NCI-H2029 (cell line): ENCODE data around the gene AFAP1.
A peak's percentile ranks its signal among the peaks of the same experiment; 100 is the strongest.

Source experiments
- DNase-seq: peaks from one replicate; lab custom pipeline; 2025; lab: John Stamatoyannopoulos, UW

AFAP1 gene

GRCh38 chr4:7802093-7802726 lies 137.5 kb downstream of the AFAP1 start:
- peak; percentile 21 for DNase-seq

DNA sequence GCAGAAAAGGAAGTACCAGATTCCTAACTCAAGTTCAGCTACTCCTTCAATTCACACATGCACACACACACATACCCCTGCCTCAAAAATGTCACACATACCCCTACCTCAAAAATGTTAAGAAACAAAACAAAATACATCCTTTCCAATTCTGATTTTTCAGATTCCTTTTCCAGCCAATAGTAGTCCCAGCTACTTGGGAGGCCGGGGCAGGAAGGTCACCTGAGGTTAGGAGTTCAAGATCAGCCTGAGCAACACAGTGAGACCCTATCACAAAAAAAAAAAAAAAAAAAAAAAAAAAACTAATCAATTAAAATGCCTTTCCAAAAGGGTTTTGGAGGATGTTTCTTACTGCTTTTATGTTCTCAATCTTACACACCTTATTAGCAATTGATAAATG lies 138.0 kb downstream of the AFAP1 start:
- DNase-seq: no peak

- DNase-seq: no peak
Measured at GRCh38 chr4:7801001-7801400, 138.7 kb downstream of the AFAP1 start.

DNA sequence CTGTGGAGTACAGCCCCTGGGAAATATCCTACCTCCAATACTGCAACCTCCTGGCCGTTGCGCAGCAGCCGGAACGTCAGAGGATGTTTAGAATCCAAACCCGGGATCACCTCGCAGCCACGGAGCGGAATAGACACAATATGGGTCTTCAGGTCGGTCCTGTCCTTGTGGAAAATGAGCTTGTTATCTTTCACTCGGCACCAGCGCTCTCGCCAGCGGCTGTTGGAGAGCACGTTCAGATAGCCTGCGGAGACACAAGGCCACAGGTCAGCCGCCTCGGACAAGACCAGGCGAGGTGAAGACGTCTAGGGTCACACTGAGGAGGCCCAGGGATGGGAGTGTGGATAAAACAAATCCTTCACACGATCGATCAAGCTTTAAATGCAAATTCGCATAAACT lies 139.3 kb downstream of the AFAP1 start:
- DNase-seq: no peak

DNA sequence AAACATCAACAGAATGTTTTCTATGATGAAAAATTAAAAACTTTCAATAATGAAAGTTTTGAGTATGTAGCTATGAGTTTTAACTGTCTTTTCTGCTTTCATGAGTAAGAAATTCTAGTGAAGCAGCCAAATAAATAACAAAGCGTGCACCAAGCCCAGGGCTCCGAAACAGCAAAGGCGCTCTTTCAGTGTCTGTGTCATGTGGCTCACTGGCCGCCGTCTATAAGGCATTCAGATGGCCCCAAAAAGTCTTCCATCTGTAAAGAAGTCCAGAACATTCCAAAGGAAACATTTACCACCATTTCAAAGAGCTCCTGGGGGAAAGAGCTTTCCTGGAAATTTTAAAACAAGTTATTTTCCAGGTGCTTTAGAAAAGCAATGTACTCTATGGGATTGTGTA lies 139.9 kb downstream of the AFAP1 start:
- DNase-seq: no peak

DNA sequence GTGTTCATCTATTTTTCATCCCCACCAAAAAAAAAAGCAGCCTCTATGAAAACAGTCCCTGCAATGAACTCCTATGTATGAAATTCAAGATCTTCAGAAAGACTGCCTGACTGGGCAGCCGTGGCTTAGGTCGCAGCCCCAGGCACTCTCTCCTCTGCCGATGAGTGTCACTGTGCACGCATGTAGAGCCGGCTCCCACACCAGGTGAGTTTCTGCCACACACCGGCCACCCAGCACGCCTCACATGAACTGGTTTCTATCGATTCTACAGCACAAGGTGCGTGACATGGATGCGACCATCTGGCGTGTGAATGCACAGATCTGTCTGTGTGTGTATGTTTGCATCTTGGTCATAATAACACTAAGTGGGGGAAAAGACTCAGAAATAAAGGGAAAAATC lies 140.4 kb downstream of the AFAP1 start:
- DNase-seq: no peak

DNA sequence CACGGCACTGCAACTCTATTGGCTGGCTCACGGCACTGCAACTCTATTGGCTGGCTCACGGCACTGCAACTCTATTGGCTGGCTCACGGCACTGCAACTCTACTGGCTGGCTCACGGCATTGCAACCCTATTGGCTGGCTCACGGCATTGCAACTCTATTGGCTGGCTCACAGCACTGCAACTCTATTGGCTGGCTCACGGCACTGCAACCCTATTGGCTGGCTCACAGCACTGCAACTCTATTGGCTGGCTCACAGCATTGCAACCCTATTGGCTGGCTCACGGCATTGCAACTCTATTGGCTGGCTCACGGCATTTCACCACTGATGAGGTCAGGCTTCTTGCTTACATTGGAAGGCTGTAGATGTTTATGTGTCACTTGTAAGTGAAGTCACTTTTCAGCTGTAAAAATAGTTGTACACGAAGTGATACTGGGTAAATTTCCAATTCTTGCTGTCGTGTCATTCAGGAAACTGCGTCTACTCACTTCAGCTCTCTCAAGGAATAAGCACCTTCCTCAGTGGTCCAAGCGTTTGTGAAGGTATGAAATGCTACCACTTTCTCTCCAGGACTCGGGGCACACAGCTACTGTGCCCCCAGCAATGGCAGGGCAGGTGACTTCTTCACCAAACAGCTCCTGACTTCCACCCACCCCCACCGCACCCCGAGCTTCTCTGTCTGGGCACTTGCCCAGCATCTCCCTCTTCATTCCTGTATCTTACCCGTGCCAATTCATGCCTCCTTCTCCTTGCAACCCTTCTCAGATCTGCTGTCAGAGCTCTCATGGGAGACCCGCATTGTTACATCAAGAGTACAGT lies 141.3 kb downstream of the AFAP1 start:
- DNase-seq: no peak

GRCh38 chr4:7797330-7797729 lies 142.3 kb downstream of the AFAP1 start:
- DNase-seq: no peak

GRCh38 chr4:7795983-7796382 lies 143.7 kb downstream of the AFAP1 start:
- no peak for DNase-seq

DNA sequence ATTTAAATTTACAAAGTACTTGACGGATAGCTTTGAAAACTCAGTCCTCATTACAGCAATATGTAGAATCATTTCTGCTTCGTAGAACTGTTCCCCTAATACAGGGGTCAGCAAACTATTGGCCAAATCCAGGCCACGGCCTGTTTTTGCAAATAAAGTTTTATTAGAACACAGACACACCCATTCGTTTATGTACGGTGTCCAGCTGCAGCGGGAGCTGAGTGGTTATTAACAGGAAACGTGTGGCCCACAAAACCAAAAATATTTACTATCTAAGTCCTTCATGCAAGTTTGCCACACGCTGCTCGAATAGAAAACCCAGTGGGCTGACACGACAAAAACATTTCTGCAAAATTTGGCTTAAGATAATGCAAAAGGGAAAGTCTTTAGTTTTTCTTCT lies 146.5 kb downstream of the AFAP1 start:
- no peak for DNase-seq

DNA sequence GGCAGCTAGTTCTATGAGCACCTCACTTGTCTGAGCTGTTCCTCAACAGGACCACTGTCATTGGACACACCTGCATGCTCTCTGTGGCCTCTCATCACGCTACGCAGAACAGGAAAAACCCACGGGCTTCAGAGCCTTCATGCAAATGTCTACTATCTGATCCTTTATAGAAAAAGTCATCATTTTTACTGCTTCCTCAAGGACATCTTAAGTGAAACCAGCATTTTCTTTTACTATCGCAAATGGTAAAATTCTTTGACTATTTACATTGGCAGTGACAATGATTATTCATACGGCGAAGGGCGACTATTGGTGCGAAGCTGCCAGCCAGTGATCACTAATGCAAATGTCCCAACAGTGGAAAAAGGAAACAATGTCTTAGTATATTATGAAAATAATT lies 147.0 kb downstream of the AFAP1 start:
- no peak for DNase-seq

GRCh38 chr4:7790999-7791398 lies 148.7 kb downstream of the AFAP1 start:
- DNase-seq: no peak

GRCh38 chr4:7790023-7790422 lies 149.6 kb downstream of the AFAP1 start:
- DNase-seq: no peak

GRCh38 chr4:7788694-7789425 lies 150.8 kb downstream of the AFAP1 start:
- DNase-seq: no peak

DNA sequence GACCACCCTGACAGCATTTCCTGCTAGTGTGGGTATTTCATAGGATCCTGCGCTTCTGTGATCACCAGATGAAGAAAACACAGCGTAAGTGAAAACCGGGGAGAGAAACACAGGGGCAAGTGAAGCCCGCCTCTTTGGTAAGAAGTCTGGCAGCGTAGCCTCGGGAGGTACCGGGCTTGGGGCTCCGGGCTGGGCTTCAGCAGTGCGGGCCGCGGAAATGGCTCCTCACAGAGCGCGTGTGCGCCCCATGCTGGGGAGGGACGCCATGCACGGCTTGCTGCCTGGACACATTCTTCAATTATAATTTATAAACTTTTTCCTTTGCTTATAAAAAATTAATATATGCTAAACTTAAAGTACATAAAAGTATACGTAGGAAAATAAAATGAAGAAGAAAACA lies 151.5 kb downstream of the AFAP1 start:
- DNase-seq: no peak

GRCh38 chr4:7787681-7788141 lies 151.9 kb downstream of the AFAP1 start:
- no peak for DNase-seq

GRCh38 chr4:7787067-7787466 lies 152.6 kb downstream of the AFAP1 start:
- no peak for DNase-seq

GRCh38 chr4:7786517-7786916 lies 153.1 kb downstream of the AFAP1 start:
- DNase-seq: no peak

GRCh38 chr4:7786040-7786439 lies 153.6 kb downstream of the AFAP1 start:
- DNase-seq: no peak

- no peak for DNase-seq
Measured at GRCh38 chr4:7785017-7785416, 154.6 kb downstream of the AFAP1 start.

GRCh38 chr4:7784131-7784870 lies 155.4 kb downstream of the AFAP1 start:
- no peak for DNase-seq

- no peak for DNase-seq
Measured at GRCh38 chr4:7783541-7783940, 156.1 kb downstream of the AFAP1 start.
